Osteocyte (in vitro differentiated cells): ENCODE results near the gene THSD4. TPM values are rescaled to one million over a fixed set of nuclear protein-coding genes. Genes with fewer than 3 reads are reported as not detected.

Source experiments
- DNase-seq: peaks from one replicate; pipeline ENCODE4 v3.0.0; 2021; ENCODE audit warnings: mixed read lengths; ENCODE audit not compliant: unreplicated experiment; ENCODE audit errors: extremely low spot score
- H3K27ac Mint-ChIP-seq: one replicate; pipeline ENCODE4 v1.8.0; 2021; ENCODE audit warnings: mild to moderate bottlenecking, mixed read lengths; ENCODE audit not compliant: unreplicated experiment
- H3K27me3 Mint-ChIP-seq: one replicate; pipeline ENCODE4 v1.8.0; 2021; ENCODE audit warnings: mixed read lengths; ENCODE audit not compliant: unreplicated experiment
- H3K36me3 Mint-ChIP-seq: one replicate; pipeline ENCODE4 v1.8.0; 2021; ENCODE audit warnings: mixed read lengths; ENCODE audit not compliant: unreplicated experiment
- H3K4me1 Mint-ChIP-seq: one replicate; pipeline ENCODE4 v1.8.0; 2021; ENCODE audit warnings: mixed read lengths; ENCODE audit not compliant: unreplicated experiment
- H3K4me3 Mint-ChIP-seq: one replicate; pipeline ENCODE4 v1.8.0; 2021; ENCODE audit warnings: mild to moderate bottlenecking, moderate library complexity, mixed read lengths; ENCODE audit not compliant: unreplicated experiment
- H3K9me3 Mint-ChIP-seq: one replicate; pipeline ENCODE4 v1.8.0; 2021; ENCODE audit warnings: mixed read lengths; ENCODE audit not compliant: unreplicated experiment
- CTCF ChIP-seq: fragments of 200-600 bp; sonication (generic); IDR thresholded peaks from 2 replicates; pipeline ENCODE4 v1.5.0; 2021; ENCODE audit warnings: antibody characterized with exemption, mild to moderate bottlenecking, moderate library complexity
- total RNA-seq: library from RNA; stranded (reverse); gene quantifications from 2 replicates; pipeline ENCODE4 v1.2.1, GENCODE V29; 2021

The THSD4 gene
- total RNA-seq, 1 donor from 2014 or later: 5.7 TPM

- Mint-ChIP-seq H3K36me3 (no peaks in the 10 kb centered on the region), H3K9me3 (no peaks in the 10 kb centered on the region), H3K27ac (no peak overlapping the region), H3K4me3 (no peak overlapping the region), H3K4me1 (no peaks in the 10 kb centered on the region), H3K27me3 (peaks cover 3% of the 10 kb centered on the region)
- TF ChIP-seq CTCF: no peak
- DNase-seq: no peak
These were observed 365.3 kb downstream of the THSD4 start for GRCh38 chr15:71480556-71480955.

GRCh38 chr15:71484080-71484479 lies 368.8 kb downstream of the THSD4 start:
- H3K4me1 Mint-ChIP-seq: no peaks in the 10 kb centered on the region
- H3K27ac Mint-ChIP-seq: no peak overlapping the region
- H3K27me3 Mint-ChIP-seq: peaks cover 18% of the 10 kb centered on the region
- no peak for DNase-seq
- no peak for TF ChIP-seq CTCF
- no peak overlapping the region for H3K4me3 Mint-ChIP-seq
- H3K36me3 Mint-ChIP-seq: no peaks in the 10 kb centered on the region
- H3K9me3 Mint-ChIP-seq: no peaks in the 10 kb centered on the region

- Mint-ChIP-seq H3K9me3 (no peaks in the 10 kb centered on the region), H3K36me3 (no peaks in the 10 kb centered on the region), H3K4me1 (no peaks in the 10 kb centered on the region), H3K27ac (no peak overlapping the region), H3K27me3 (peaks cover 22% of the 10 kb centered on the region), H3K4me3 (no peak overlapping the region)
- no peak for DNase-seq
- TF ChIP-seq CTCF: peak; percentile 42
These were observed 369.9 kb downstream of the THSD4 start for GRCh38 chr15:71485094-71485693.

GRCh38 chr15:71489570-71489969 lies 374.3 kb downstream of the THSD4 start:
- H3K4me1 Mint-ChIP-seq: peaks cover 2% of the 10 kb centered on the region
- no peaks in the 10 kb centered on the region for H3K36me3 Mint-ChIP-seq
- no peak overlapping the region for H3K27ac Mint-ChIP-seq
- H3K9me3 Mint-ChIP-seq: no peaks in the 10 kb centered on the region
- no peak for TF ChIP-seq CTCF
- no peak for DNase-seq
- H3K27me3 Mint-ChIP-seq: peaks cover 22% of the 10 kb centered on the region
- H3K4me3 Mint-ChIP-seq: no peak overlapping the region

- no peak for DNase-seq
- Mint-ChIP-seq H3K4me1 (peaks cover 13% of the 10 kb centered on the region), H3K4me3 (no peak overlapping the region), H3K9me3 (no peaks in the 10 kb centered on the region), H3K36me3 (no peaks in the 10 kb centered on the region), H3K27me3 (peaks cover 7% of the 10 kb centered on the region), H3K27ac (no peak overlapping the region)
- TF ChIP-seq CTCF: no peak
These were observed 378.3 kb downstream of the THSD4 start for GRCh38 chr15:71493526-71493925.
